ENCODE results near the gene ANGEL2.

Gene ANGEL2

DNA sequence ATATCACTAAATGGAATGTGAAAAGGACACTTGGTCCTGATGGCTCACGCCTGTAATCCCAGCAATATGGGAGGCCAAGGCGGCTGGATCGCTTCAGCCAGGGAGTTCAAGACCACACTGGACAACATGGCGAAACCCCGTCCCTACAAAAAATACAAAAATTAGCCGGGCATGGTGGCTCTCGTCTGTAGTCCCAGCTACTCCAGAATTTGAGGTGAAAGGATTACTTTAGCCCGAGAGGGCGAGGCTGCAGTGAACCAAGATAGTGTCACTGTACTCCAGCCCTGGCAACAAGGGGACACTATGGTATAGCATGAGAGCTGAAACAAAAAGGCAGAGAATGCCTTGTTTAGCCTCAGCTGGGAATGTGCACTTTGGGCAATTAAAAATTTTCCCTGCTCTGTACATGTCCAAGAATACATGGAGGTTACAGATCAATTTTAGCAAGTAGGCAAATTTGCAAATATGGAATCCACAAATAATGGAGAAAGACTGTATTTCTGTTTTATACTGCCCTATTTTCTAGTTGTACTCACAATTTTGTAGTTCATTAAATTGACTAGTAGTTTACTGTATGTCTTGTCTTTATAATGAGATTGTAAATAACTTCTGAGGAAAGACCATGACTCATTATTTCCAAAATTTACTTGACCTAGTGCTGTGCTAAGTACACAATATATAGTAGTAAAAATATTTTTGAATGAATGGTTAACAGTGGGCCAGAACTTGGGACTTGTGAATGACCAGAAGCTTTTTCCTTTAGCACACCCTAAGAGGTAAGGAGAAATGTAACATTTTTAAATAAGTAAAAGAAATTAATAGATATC lies 2.0 kb upstream of the ANGEL2 start:
- Histone ChIP-seq H3F3A (ENCODE audit: insufficient read depth) (0 out of 2 replicates have a peak, but pooled peaks cover 3% of the 10 kb centered on the region), H2AFZ (ENCODE audit: low read depth, low read length, severe bottlenecking) (no peak overlapping the region), H3K9me3 (ENCODE audit: insufficient read depth, low read length) (no peaks in the 10 kb centered on the region), H3K9ac (ENCODE audit: low read length) (no peak overlapping the region), H3K36me3 (ENCODE audit: low read length) (no peaks in the 10 kb centered on the region), H3K27ac (ENCODE audit: low read depth, low read length) (no peak overlapping the region), H3K9me2 (replicated peaks; ENCODE audit: insufficient read depth, low read length) (no peaks in the 10 kb centered on the region), H3K79me2 (ENCODE audit: insufficient read depth, low read length) (peaks cover 23% of the 10 kb centered on the region), H4K20me1 (ENCODE audit: low read depth, low read length) (no peaks in the 10 kb centered on the region), H3K4me2 (ENCODE audit: low read depth, low read length, poor library complexity, severe bottlenecking) (no peak overlapping the region), H3K4me3 (ENCODE audit: insufficient read depth, low read length, poor library complexity, severe bottlenecking) (no peak overlapping the region), H3K27me3 (ENCODE audit: low read length) (no peaks in the 10 kb centered on the region)
- no peak for TF ChIP-seq CTCF (IDR thresholded peaks at IDR 0.05; ENCODE audit: insufficient read depth, low read length, poor library complexity, severe bottlenecking)
- no peak for TF ChIP-seq EZH2phosphoT487 (conservative IDR thresholded peaks at IDR 0.05; ENCODE audit: low read length)

DNA sequence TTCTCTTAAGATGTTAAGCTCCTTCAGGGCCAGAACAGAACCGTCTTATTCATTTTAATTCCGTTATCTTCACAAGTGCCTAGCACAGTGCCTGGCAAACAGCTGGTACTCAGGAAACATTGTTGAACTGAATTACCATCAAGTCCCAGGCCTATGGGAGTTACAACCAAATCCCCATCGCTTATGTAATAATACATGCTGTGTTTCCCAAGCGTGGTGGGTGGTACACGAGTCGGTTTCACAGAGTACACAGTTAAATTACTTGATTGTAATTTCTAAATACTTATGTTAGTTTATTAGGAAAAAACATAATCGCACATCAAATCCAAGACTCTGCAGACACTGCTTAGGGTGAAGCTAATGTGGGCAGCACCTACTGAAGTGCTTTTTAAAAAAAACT lies 1.0 kb downstream of the ANGEL2 start:
- Histone ChIP-seq H3F3A (ENCODE audit: insufficient read depth) (0 out of 2 replicates have a peak, but pooled peaks cover 6% of the 10 kb centered on the region), H3K4me3 (ENCODE audit: insufficient read depth, low read length, poor library complexity, severe bottlenecking) (peak overlapping the region; percentile 95), H3K9me2 (replicated peaks; ENCODE audit: insufficient read depth, low read length) (no peaks in the 10 kb centered on the region), H2AFZ (ENCODE audit: low read depth, low read length, severe bottlenecking) (peak overlapping the region; percentile 47), H3K27ac (ENCODE audit: low read depth, low read length) (peak overlapping the region; percentile 80), H3K9ac (ENCODE audit: low read length) (peak overlapping the region; percentile 94), H3K36me3 (ENCODE audit: low read length) (peaks cover 7% of the 10 kb centered on the region), H3K4me2 (ENCODE audit: low read depth, low read length, poor library complexity, severe bottlenecking) (peak overlapping the region; percentile 93), H3K27me3 (ENCODE audit: low read length) (no peaks in the 10 kb centered on the region), H3K9me3 (ENCODE audit: insufficient read depth, low read length) (no peaks in the 10 kb centered on the region), H3K79me2 (ENCODE audit: insufficient read depth, low read length) (peaks cover 32% of the 10 kb centered on the region), H4K20me1 (ENCODE audit: low read depth, low read length) (no peaks in the 10 kb centered on the region)
- no peak for TF ChIP-seq EZH2phosphoT487 (conservative IDR thresholded peaks at IDR 0.05; ENCODE audit: low read length)
- no peak for TF ChIP-seq CTCF (IDR thresholded peaks at IDR 0.05; ENCODE audit: insufficient read depth, low read length, poor library complexity, severe bottlenecking)

DNA sequence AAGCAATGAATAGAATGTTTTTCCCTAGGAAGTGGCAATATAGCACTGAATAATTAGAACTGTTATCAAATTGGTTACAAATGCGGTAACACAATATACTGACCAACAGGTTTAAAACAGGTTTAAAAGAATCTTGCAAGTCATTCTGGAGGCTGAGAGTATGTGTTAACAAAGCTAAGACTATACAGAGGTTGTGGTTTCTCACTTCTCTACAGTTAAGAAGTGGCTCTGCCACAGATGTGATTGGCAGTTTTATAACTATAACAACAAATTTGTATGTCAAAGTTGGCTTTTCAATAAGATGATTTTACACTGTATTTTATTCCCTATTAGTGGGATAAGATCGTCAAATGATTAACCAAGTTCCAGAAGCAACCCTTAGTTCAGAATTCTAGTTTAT lies 7.1 kb downstream of the ANGEL2 start:
- H2AFZ ChIP-seq (ENCODE audit: low read depth, low read length, severe bottlenecking) = no peak overlapping the region
- H3K9me3 ChIP-seq (ENCODE audit: insufficient read depth, low read length) = no peaks in the 10 kb centered on the region
- TF ChIP-seq EZH2phosphoT487 (conservative IDR thresholded peaks at IDR 0.05; ENCODE audit: low read length) = no peak
- TF ChIP-seq CTCF (IDR thresholded peaks at IDR 0.05; ENCODE audit: insufficient read depth, low read length, poor library complexity, severe bottlenecking) = no peak
- H3K79me2 ChIP-seq (ENCODE audit: insufficient read depth, low read length) = peaks cover 16% of the 10 kb centered on the region
- H3K9ac ChIP-seq (ENCODE audit: low read length) = no peak overlapping the region
- H3K9me2 ChIP-seq (replicated peaks; ENCODE audit: insufficient read depth, low read length) = no peaks in the 10 kb centered on the region
- H3K4me2 ChIP-seq (ENCODE audit: low read depth, low read length, poor library complexity, severe bottlenecking) = no peak overlapping the region
- H3K4me3 ChIP-seq (ENCODE audit: insufficient read depth, low read length, poor library complexity, severe bottlenecking) = no peak overlapping the region
- 0 out of 2 replicates have a peak, but pooled peaks cover 6% of the 10 kb centered on the region for H3F3A ChIP-seq (ENCODE audit: insufficient read depth)
- no peaks in the 10 kb centered on the region for H4K20me1 ChIP-seq (ENCODE audit: low read depth, low read length)
- H3K27me3 ChIP-seq (ENCODE audit: low read length) = no peaks in the 10 kb centered on the region
- H3K36me3 ChIP-seq (ENCODE audit: low read length) = peaks cover 20% of the 10 kb centered on the region
- H3K27ac ChIP-seq (ENCODE audit: low read depth, low read length) = no peak overlapping the region
